Endothelial cell of umbilical vein (primary cell): ENCODE measurements around the gene SYNPO.

Experiments
- EZH2 ChIP-seq: IDR thresholded peaks from 2 replicates; pipeline ENCODE4 v1.6.1; 2012; ENCODE audit warnings: borderline replicate concordance, low read depth, mild to moderate bottlenecking, moderate library complexity, low read length, inconsistent platforms; ENCODE audit not compliant: severe bottlenecking
- FOS ChIP-seq: IDR thresholded peaks from 2 replicates; pipeline ENCODE4 v1.6.1; 2011; ENCODE audit warnings: mild to moderate bottlenecking, low read length, moderate library complexity, borderline replicate concordance; ENCODE audit not compliant: insufficient read depth
- GATA2 ChIP-seq: IDR thresholded peaks from 2 replicates; pipeline ENCODE4 v1.7.0; 2011; ENCODE audit warnings: low read depth, mild to moderate bottlenecking, moderate library complexity, mixed read lengths, low read length; ENCODE audit not compliant: insufficient read length, insufficient read depth
- JUN ChIP-seq: IDR thresholded peaks from 2 replicates; pipeline ENCODE4 v1.6.1; 2011; ENCODE audit warnings: borderline replicate concordance, low read depth; ENCODE audit not compliant: insufficient read length, insufficient read depth
- MAX ChIP-seq: IDR thresholded peaks from 2 replicates; pipeline ENCODE4 v1.6.1; 2011; ENCODE audit not compliant: insufficient read depth, insufficient read length
- MYC ChIP-seq: IDR thresholded peaks from one replicate; pipeline ENCODE4 v1.6.1; 2011; ENCODE audit warnings: mild to moderate bottlenecking, low read depth, low read length
- POLR2A ChIP-seq: IDR thresholded peaks from 2 replicates; pipeline ENCODE4 v1.6.1; 2012; ENCODE audit warnings: low read depth, mild to moderate bottlenecking, control low read depth, low read length
- POLR2AphosphoS5 ChIP-seq: IDR thresholded peaks from 2 replicates; pipeline ENCODE4 v1.6.1; 2012; ENCODE audit warnings: low read depth, mild to moderate bottlenecking, control low read depth, low read length, moderate library complexity; ENCODE audit not compliant: insufficient read depth
- TF ChIP-seq, protein P1 (sequence below), 2 donors: IDR thresholded peaks; 1 replicate in 1 of 2; 2 replicates in 1 of 2; pipeline ENCODE4 v1.5.1; 2011; ENCODE audit warnings: low read length in 2 of 2, mild to moderate bottlenecking in 2 of 2, moderate library complexity in 2 of 2, control low read depth in 1 of 2, inconsistent platforms in 1 of 2, low read depth in 1 of 2; ENCODE audit not compliant: insufficient read depth in 1 of 2; ENCODE audit errors: extremely low read depth in 1 of 2

GRCh38 chr5:150689120-150689519 is 48.7 kb downstream of the SYNPO start:
- TF ChIP-seq GATA2 (no peak), EZH2 (no peak), POLR2AphosphoS5 (no peak), POLR2A (no peak), MAX (no peak), FOS (no peak), JUN (no peak), MYC (no peak)
- TF ChIP-seq, protein P1, sequence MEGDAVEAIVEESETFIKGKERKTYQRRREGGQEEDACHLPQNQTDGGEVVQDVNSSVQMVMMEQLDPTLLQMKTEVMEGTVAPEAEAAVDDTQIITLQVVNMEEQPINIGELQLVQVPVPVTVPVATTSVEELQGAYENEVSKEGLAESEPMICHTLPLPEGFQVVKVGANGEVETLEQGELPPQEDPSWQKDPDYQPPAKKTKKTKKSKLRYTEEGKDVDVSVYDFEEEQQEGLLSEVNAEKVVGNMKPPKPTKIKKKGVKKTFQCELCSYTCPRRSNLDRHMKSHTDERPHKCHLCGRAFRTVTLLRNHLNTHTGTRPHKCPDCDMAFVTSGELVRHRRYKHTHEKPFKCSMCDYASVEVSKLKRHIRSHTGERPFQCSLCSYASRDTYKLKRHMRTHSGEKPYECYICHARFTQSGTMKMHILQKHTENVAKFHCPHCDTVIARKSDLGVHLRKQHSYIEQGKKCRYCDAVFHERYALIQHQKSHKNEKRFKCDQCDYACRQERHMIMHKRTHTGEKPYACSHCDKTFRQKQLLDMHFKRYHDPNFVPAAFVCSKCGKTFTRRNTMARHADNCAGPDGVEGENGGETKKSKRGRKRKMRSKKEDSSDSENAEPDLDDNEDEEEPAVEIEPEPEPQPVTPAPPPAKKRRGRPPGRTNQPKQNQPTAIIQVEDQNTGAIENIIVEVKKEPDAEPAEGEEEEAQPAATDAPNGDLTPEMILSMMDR (IDR thresholded peaks at IDR 0.05; ENCODE audit: extremely low read depth in 1 of 2, insufficient read depth in 1 of 2, low read depth in 1 of 2, low read length in 2 of 2) = no peak
